ENCODE data around the gene FANCI.

DNA sequence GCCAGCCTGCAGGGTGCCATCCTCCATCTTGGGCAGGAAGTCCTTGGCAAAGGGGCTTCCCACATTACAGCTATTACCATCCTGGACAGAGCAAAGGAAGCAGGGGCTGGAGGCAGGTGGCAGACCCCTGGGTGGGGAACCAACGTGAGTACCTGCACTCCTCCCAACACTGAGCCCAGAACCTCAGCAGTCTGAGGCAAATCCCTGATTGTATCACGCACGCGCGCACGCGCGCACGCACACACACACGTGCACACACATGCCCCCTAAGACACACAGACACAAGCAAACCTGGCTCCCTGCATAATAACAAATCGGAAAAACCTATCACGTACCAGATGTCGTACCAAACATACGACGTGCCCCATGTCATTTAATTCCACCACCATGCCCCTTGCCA, 79.0 kb downstream of the FANCI start:
- TF ChIP-seq, protein P1, sequence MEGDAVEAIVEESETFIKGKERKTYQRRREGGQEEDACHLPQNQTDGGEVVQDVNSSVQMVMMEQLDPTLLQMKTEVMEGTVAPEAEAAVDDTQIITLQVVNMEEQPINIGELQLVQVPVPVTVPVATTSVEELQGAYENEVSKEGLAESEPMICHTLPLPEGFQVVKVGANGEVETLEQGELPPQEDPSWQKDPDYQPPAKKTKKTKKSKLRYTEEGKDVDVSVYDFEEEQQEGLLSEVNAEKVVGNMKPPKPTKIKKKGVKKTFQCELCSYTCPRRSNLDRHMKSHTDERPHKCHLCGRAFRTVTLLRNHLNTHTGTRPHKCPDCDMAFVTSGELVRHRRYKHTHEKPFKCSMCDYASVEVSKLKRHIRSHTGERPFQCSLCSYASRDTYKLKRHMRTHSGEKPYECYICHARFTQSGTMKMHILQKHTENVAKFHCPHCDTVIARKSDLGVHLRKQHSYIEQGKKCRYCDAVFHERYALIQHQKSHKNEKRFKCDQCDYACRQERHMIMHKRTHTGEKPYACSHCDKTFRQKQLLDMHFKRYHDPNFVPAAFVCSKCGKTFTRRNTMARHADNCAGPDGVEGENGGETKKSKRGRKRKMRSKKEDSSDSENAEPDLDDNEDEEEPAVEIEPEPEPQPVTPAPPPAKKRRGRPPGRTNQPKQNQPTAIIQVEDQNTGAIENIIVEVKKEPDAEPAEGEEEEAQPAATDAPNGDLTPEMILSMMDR (IDR thresholded peaks at IDR 0.05; ENCODE audit: low read length): no peak
- TF ChIP-seq EZH2phosphoT487 (IDR thresholded peaks at IDR 0.05; ENCODE audit: low read length): no peak
